KMS-11 (cell line): ENCODE measurements around the gene CAMK2G.
"Not testable (repeated sequence)": the region's sequence is repeated elsewhere in the genome, so short reads cannot be mapped to it uniquely, and the experiment has no call there.

Experiments used
- H2AFZ ChIP-seq: fragments of 200-600 bp; sonication (generic); 2 replicates; pipeline ENCODE4 v1.6.1; 2016; ENCODE audit warnings: antibody characterized with exemption, mixed run types, low read depth
- H3K27ac ChIP-seq: fragments of 200-600 bp; sonication (generic); 2 replicates; pipeline ENCODE4 v1.6.1; 2016; ENCODE audit warnings: mild to moderate bottlenecking, mixed run types
- H3K27me3 ChIP-seq: fragments of 200-600 bp; sonication (generic); 2 replicates; pipeline ENCODE4 v1.6.1; 2017; ENCODE audit warnings: mild to moderate bottlenecking, low read depth, mixed run types, moderate library complexity; ENCODE audit not compliant: insufficient read depth
- H3K36me3 ChIP-seq: fragments of 200-600 bp; sonication (generic); 2 replicates; pipeline ENCODE4 v1.6.1; 2017; ENCODE audit warnings: mild to moderate bottlenecking, mixed run types; ENCODE audit not compliant: insufficient read depth
- H3K4me1 ChIP-seq: fragments of 200-600 bp; sonication (generic); 2 replicates; pipeline ENCODE4 v1.6.1; 2016; ENCODE audit warnings: mild to moderate bottlenecking, low read depth, mixed run types; ENCODE audit not compliant: poor library complexity, severe bottlenecking
- H3K4me2 ChIP-seq: fragments of 200-600 bp; sonication (generic); 2 replicates; pipeline ENCODE4 v1.7.0; 2016; ENCODE audit warnings: mild to moderate bottlenecking, mixed run types
- H3K4me3 ChIP-seq: fragments of 200-600 bp; sonication (generic); IDR thresholded peaks from 2 replicates; pipeline ENCODE4 v1.6.1; 2017; ENCODE audit warnings: low read depth, low read length, mixed read lengths; ENCODE audit not compliant: insufficient read depth
- H3K79me2 ChIP-seq: fragments of 200-600 bp; sonication (generic); 2 replicates; pipeline ENCODE4 v1.6.1; 2016; ENCODE audit warnings: low read depth, mixed run types; ENCODE audit not compliant: insufficient read depth
- H3K9ac ChIP-seq: fragments of 200-600 bp; sonication (generic); 2 replicates; pipeline ENCODE4 v1.6.1; 2016; ENCODE audit warnings: mild to moderate bottlenecking, mixed run types
- H4K20me1 ChIP-seq: fragments of 200-600 bp; sonication (generic); 2 replicates; pipeline ENCODE4 v1.6.1; 2016; ENCODE audit warnings: mild to moderate bottlenecking, mixed run types; ENCODE audit not compliant: insufficient read depth
- CTCF ChIP-seq: fragments of 200-600 bp; sonication (generic); conservative IDR thresholded peaks from 2 replicates; pipeline ENCODE4 v1.6.1; 2017; ENCODE audit warnings: low read depth, mild to moderate bottlenecking, antibody characterized with exemption, low read length, moderate library complexity, mixed read lengths

Gene CAMK2G

GRCh38 chr10:73838008-73838567 is 36.3 kb downstream of the CAMK2G start:
- no peak overlapping the region for H3K9ac ChIP-seq
- H3K36me3 ChIP-seq: no peaks in the 10 kb centered on the region; the same call in 1 of the 2 replicates
- H3K27ac ChIP-seq: no peak overlapping the region
- no peak overlapping the region for H3K4me3 ChIP-seq
- H4K20me1 ChIP-seq: no peaks in the 10 kb centered on the region
- H3K4me2 ChIP-seq: no peak overlapping the region
- H3K4me1 ChIP-seq: no peaks in the 10 kb centered on the region
- no peaks in the 10 kb centered on the region for H3K79me2 ChIP-seq
- no peak for TF ChIP-seq CTCF
- no peaks in the 10 kb centered on the region for H3K27me3 ChIP-seq
- H2AFZ ChIP-seq: no peak overlapping the region

GRCh38 chr10:73837072-73837471 is 37.3 kb downstream of the CAMK2G start:
- H3K4me2 ChIP-seq: no peak overlapping the region
- H3K27me3 ChIP-seq: no peaks in the 10 kb centered on the region
- no peaks in the 10 kb centered on the region for H3K79me2 ChIP-seq
- no peak overlapping the region for H3K27ac ChIP-seq
- H3K9ac ChIP-seq: no peak overlapping the region
- TF ChIP-seq CTCF: no peak
- H2AFZ ChIP-seq: no peak overlapping the region
- H3K36me3 ChIP-seq: no peaks in the 10 kb centered on the region; the same call in 1 of the 2 replicates
- no peaks in the 10 kb centered on the region for H4K20me1 ChIP-seq
- H3K4me1 ChIP-seq: no peaks in the 10 kb centered on the region
- H3K4me3 ChIP-seq: no peak overlapping the region

- no peak overlapping the region for H3K9ac ChIP-seq
Observed at GRCh38 chr10:73836427-73836980, 37.9 kb downstream of the CAMK2G start.

GRCh38 chr10:73829090-73829489 is 45.3 kb downstream of the CAMK2G start:
- not testable (repeated sequence) for H3K27ac ChIP-seq, H2AFZ ChIP-seq, H3K4me3 ChIP-seq, H4K20me1 ChIP-seq, H3K4me2 ChIP-seq, H3K9ac ChIP-seq, H3K4me1 ChIP-seq, H3K36me3 ChIP-seq, H3K27me3 ChIP-seq, H3K79me2 ChIP-seq

More at GRCh38 chr10:73836427-73836980, 37.9 kb downstream of the CAMK2G start:
- H3K4me2 ChIP-seq: no peak overlapping the region
- no peaks in the 10 kb centered on the region; the same call in 1 of the 2 replicates for H3K36me3 ChIP-seq
- H3K27me3 ChIP-seq: no peaks in the 10 kb centered on the region
- H3K27ac ChIP-seq: no peak overlapping the region
- no peak overlapping the region for H3K4me3 ChIP-seq
- H4K20me1 ChIP-seq: no peaks in the 10 kb centered on the region
- H2AFZ ChIP-seq: no peak overlapping the region
- H3K4me1 ChIP-seq: no peaks in the 10 kb centered on the region
- no peaks in the 10 kb centered on the region for H3K79me2 ChIP-seq
- TF ChIP-seq CTCF: no peak

- no peaks in the 10 kb centered on the region for H4K20me1 ChIP-seq
- H3K4me2 ChIP-seq: no peak overlapping the region
- no peak overlapping the region for H2AFZ ChIP-seq
- H3K27ac ChIP-seq: no peak overlapping the region
- no peak overlapping the region for H3K4me3 ChIP-seq
- no peaks in the 10 kb centered on the region for H3K27me3 ChIP-seq
- H3K9ac ChIP-seq: no peak overlapping the region
- no peaks in the 10 kb centered on the region for H3K79me2 ChIP-seq
- no peaks in the 10 kb centered on the region for H3K4me1 ChIP-seq
- no peaks in the 10 kb centered on the region for H3K36me3 ChIP-seq
- TF ChIP-seq CTCF: no peak
Observed at GRCh38 chr10:73828161-73828560, 46.2 kb downstream of the CAMK2G start.
